Inferior parietal cortex (tissue), 1 donor: ENCODE data around the gene BAIAP3.

Source experiments
- DNase-seq: peaks from one replicate; pipeline ENCODE4 v3.0.0-alpha.2; 2016; ENCODE audit errors: extremely low spot score

BAIAP3 gene

GRCh38 chr16:1334739-1335138 lies 1.3 kb downstream of the BAIAP3 start:
- DNase-seq, result no peak

- no peak for DNase-seq
These were observed 1.9 kb downstream of the BAIAP3 start for GRCh38 chr16:1335211-1335971.

DNA sequence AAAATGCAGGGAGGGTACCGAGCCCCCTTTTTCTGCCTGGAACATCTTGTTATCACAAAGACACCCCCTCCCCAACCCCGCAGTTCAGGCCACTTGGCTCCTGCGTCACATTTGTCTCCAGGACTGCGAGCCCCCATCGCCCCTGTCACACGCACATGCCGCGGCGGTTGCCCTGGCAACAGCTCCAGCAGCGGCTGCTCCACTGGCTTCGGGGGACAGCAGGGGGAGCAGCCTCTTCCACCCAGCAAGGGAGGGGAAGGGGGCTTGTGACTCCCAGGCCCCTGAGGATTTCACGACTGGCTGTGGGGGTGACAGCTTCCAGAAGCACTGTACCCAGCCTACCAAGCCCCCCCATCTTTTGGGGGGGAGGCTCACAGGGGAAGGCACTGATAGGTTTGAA lies 2.6 kb downstream of the BAIAP3 start:
- no peak for DNase-seq

- no peak for DNase-seq
These were observed 3.2 kb downstream of the BAIAP3 start for GRCh38 chr16:1336619-1337018.

- DNase-seq, result no peak
These were observed 4.0 kb downstream of the BAIAP3 start for GRCh38 chr16:1337486-1337885.

DNA sequence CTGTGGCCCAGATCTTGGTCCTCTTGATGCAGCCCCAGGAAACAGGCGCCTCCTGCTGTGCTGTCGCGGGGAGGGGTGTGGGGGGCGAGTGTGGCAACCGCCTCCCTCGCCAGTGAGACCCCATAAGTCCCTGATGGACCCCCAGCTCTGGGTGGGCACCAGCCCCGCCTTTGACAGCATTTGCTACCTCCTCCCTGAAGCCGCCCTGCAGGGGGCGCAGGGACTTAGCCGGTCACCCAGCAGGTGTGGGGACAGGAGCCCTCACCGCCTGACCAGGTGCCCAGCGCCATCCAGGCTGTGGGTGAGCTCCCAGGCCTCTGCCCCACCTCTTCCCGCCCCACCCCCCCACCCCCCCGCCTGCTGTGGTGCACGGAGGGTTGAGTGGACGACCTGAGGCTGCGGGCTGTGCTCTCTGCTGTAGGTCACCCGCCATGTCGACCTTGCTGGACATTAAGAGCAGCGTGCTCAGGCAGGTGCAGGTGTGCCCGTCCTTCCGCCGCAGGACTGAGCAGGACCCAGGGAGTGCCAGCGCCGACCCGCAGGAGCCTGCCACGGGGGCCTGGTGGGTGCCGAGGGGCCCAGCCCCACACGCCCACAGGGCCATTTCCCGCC lies 4.8 kb downstream of the BAIAP3 start:
- DNase-seq, result no peak

- DNase-seq, result no peak
These were observed 5.6 kb downstream of the BAIAP3 start for GRCh38 chr16:1338855-1339675.

GRCh38 chr16:1340730-1341494 lies 7.5 kb downstream of the BAIAP3 start:
- no peak for DNase-seq

DNA sequence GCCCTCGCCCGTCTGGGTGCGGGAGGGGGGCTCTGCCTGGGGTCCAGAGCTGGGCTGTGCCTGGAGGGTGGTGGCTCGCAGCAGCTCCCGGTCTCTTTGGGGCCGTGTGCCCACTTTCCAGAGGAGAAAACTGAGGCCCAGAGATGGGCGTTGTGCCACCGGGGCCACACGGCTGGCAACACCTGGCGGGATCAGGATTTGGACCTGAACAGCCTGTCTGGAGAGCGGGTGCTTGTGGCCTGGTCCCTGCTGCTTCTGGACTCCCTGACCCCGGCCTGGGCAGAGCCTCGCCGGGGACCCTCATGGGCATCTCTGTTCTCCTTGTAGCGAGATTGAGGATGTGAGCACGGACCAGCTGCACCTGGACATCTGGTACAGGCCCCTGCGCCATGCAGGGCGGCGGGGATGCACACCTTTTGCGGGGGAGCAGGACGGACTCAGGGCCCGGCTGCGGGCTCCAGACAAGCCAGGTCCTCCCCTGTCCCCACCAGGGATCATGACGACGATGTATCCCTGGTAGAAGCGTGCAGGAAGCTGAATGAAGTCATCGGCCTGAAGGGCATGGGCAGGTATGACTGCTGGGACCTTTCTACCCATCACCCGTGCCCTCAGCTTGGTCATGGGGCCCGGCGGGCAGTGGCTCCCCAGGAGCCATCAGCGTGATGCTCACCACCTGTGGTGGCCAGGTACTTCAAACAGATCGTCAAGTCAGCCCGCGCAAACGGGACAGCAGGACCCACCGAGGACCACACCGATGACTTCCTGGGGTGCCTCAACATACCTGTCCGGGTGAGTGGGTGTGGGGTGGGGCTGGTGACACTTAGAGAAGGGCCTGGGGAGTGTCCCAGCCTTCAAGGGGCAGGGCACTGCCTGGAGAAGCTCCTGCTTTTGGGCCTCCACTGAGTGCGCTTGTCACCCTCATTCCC lies 8.3 kb downstream of the BAIAP3 start:
- no peak for DNase-seq

DNA sequence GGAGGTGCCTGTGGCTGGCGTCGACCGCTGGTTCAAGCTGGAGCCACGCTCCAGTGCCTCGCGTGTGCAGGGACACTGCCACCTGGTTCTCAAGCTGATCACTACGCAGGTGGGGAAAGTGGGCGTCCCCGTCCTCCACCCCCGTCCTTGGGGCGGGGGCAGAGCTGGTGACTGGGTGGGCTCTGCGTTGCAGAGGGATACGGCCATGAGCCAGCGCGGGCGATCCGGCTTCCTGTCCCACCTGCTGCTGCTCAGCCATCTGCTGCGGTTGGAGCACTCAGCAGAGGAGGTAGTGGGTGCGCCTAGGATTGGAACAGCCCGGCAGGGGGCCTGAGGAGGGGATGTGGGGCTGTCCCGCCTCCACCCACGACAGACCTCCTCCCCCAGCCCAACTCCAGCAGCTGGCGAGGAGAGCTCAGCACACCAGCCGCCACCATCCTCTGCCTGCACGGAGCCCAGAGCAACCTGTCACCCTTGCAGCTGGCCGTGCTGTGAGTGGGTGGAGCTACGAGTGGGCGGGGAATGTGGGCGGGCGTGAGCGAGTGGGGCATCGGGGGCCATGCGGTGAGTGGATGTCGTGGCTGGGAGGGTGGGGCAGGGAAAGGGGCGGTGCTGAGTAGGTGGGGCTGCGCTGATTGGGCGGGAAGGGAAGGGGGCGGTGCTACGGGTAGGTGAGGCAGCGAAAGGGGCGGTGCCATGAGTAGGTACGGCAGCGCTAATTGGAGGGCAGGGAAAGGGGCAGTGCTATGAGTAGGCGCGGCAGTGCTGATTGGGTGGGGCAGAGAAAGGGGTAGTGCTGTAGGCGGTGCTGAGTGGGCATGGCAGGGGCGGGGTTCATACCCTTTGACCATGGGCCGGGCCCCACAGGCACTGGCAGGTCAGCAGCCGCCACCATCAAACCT lies 9.3 kb downstream of the BAIAP3 start:
- peak; percentile 68 for DNase-seq

DNA sequence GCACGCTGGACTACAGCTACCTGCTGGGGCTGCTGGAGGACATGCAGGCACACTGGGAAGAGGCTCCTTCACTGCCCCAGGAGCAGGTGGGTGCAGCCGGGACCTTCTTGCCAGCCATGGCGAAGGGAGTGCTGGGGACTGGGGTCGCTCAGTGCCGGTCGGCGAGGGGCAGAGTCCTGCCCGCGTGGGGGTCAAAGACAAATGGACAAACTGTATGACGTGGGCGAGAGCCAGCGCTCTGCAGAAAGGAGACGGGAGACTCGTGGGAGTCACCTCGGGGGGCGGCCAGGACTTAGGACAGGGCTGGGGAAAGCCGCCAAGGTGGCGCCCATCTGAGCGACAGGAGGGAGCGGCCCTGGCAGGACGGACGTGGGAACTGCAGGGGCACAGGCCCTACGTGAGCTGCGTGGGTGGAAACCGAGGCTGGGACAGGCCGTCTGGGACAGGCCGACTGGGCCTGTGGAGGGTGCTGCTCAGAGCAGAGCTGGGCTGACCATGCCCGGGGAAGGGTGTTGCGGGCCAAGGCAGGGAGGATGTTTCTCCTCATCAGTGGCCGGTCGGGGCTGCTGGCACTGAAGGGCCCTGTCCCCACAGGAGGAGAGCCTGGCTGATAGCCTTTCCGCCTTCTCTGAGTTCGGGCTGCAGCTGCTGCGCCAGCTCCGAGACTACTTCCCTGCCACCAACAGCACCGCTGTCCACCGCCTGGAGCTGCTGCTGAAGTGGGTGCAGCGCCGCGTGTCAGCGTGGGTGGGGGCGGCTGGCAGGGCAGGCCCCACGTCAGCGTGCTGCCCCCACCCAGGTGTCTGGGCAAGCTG lies 10.2 kb downstream of the BAIAP3 start:
- DNase-seq, result no peak

DNA sequence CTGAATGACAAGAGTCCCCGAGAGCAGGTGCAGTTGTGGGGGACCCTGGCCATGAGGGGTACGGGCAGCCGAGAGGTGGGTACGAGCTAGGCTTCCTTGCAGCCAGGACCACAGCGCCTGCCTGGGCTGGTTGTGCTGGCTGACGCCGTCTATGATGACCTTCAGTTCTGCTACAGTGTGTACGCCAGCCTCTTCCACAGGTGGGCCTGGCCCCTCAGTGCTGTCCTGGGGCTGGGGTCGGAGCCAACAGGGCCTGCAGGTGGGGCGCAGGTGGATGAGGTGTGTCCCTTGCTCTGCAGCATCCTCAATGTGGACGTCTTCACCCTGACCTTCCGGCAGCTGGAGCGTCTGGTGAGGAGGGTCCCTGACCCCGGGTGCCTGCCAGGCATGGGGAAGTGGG lies 11.1 kb downstream of the BAIAP3 start:
- DNase-seq, result no peak

GRCh38 chr16:1345087-1345486 lies 11.6 kb downstream of the BAIAP3 start:
- no peak for DNase-seq

- DNase-seq, result no peak
These were observed 12.4 kb downstream of the BAIAP3 start for GRCh38 chr16:1345651-1346421.

DNA sequence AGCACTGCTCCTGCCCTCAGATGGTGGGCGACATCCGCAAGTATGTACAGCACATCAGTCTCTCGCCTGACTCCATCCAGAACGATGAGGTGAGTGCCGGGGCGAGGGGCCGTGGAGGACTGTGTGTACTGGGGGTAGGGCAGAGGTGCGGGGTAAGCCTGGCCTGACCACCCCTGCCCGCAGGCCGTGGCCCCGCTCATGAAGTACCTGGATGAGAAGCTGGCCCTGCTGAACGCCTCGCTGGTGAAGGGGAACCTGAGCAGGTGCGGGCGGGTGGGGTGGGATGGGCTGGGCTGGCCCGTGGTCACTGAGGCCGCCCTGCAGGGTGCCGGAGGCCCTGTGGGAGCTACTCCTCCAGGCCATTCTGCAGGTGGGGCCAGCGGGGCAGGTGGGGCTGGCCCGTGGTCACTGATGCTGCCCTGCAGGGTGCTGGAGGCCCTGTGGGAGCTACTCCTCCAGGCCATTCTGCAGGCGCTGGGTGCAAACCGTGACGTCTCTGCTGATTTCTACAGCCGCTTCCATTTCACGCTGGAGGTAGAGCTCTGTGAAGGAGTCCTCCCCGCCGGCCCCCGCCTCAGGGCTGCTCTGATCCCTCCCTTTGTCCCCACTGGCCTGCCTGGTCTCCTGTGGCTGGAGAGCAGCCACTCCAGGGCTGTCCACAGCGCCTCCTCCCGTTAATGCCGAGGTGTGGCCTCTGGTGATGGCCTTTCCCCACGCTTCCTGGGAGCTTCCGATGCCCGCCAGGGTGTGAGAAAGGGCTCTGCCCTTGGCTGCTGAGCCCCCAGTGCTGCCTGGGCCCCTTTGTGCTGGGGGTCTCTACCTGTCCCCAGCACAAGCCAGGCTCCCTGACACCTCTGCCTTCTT lies 13.2 kb downstream of the BAIAP3 start:
- no peak for DNase-seq

GRCh38 chr16:1347286-1347855 lies 13.9 kb downstream of the BAIAP3 start:
- DNase-seq, result no peak

DNA sequence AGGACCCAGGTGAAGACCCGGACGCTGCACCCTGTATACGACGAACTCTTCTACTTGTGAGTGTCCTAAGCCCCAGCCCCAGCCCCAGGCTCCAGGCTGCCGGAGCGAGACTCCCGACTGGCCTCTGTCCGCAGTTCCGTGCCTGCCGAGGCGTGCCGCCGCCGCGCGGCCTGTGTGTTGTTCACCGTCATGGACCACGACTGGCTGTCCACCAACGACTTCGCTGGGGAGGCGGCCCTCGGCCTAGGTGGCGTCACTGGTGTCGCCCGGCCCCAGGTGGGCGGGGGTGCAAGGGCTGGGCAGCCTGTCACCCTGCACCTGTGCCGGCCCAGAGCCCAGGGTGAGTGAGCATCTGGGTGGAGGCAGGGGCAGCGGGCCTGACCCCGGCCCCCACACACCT lies 14.5 kb downstream of the BAIAP3 start:
- DNase-seq, result no peak
